ENCODE data around the gene N4BP2L2.
"Not testable (repeated sequence)": the region's sequence is repeated elsewhere in the genome, so short reads cannot be mapped to it uniquely, and the experiment has no call there.

The N4BP2L2 gene

GRCh38 chr13:32538621-32539246, at the start of gene N4BP2L2:
N4BP2L2 (minus strand) TSS chr13:32538795; CDS start chr13:32537027, 1,768 bp downstream.
- DNase-seq (ENCODE audit: low read depth) = peak; percentile 85

GRCh38 chr13:32587811-32588170, 49.2 kb upstream of the N4BP2L2 start:
- DNase-seq (ENCODE audit: low read depth) = no peak

- peak; percentile 39 for DNase-seq (ENCODE audit: low read depth)
Observed at GRCh38 chr13:32587011-32587810, 48.6 kb upstream of the N4BP2L2 start.

GRCh38 chr13:32586080-32586900, 47.7 kb upstream of the N4BP2L2 start, which contains the start of gene PDS5B:
PDS5B (plus strand) TSS chr13:32586452; CDS start chr13:32648773, 62,321 bp downstream.
- peak; percentile 89 for DNase-seq (ENCODE audit: low read depth)

GRCh38 chr13:32585550-32586079, 47.0 kb upstream of the N4BP2L2 start:
- no peak for DNase-seq (ENCODE audit: low read depth)

GRCh38 chr13:32582991-32583390, 44.4 kb upstream of the N4BP2L2 start:
- no peak for DNase-seq (ENCODE audit: low read depth)

GRCh38 chr13:32582281-32582680, 43.7 kb upstream of the N4BP2L2 start:
- no peak for DNase-seq (ENCODE audit: low read depth)

- DNase-seq (ENCODE audit: low read depth) = no peak
Observed at GRCh38 chr13:32581177-32581786, 42.7 kb upstream of the N4BP2L2 start.

GRCh38 chr13:32577032-32577431, 38.4 kb upstream of the N4BP2L2 start:
- no peak for DNase-seq (ENCODE audit: low read depth)

GRCh38 chr13:32575687-32576086, 37.1 kb upstream of the N4BP2L2 start:
- not testable (repeated sequence) for DNase-seq (ENCODE audit: low read depth)

- DNase-seq (ENCODE audit: low read depth) = not testable (repeated sequence)
Observed at GRCh38 chr13:32560842-32561241, 22.2 kb upstream of the N4BP2L2 start.

GRCh38 chr13:32555613-32556012, 17.0 kb upstream of the N4BP2L2 start:
- no peak for DNase-seq (ENCODE audit: low read depth)

- DNase-seq (ENCODE audit: low read depth) = no peak
Observed at GRCh38 chr13:32553720-32554119, 15.1 kb upstream of the N4BP2L2 start.

- DNase-seq (ENCODE audit: low read depth) = no peak
Observed at GRCh38 chr13:32549788-32550187, 11.2 kb upstream of the N4BP2L2 start.

- DNase-seq (ENCODE audit: low read depth) = no peak
Observed at GRCh38 chr13:32548837-32549236, 10.2 kb upstream of the N4BP2L2 start.

GRCh38 chr13:32545083-32545482, 6.5 kb upstream of the N4BP2L2 start:
- DNase-seq (ENCODE audit: low read depth) = no peak

- no peak for DNase-seq (ENCODE audit: low read depth)
Observed at GRCh38 chr13:32542221-32542620, 3.6 kb upstream of the N4BP2L2 start.

- no peak for DNase-seq (ENCODE audit: low read depth)
Observed at GRCh38 chr13:32538143-32538620, 413 bp downstream of the N4BP2L2 start.

GRCh38 chr13:32537580-32538142, 934 bp downstream of the N4BP2L2 start:
- peak; percentile 19 for DNase-seq (ENCODE audit: low read depth)

- no peak for DNase-seq (ENCODE audit: low read depth)
Observed at GRCh38 chr13:32535748-32536147, 2.8 kb downstream of the N4BP2L2 start.

- no peak for DNase-seq (ENCODE audit: low read depth)
Observed at GRCh38 chr13:32535115-32535514, 3.5 kb downstream of the N4BP2L2 start.
